Dendritic cell treated with granulocyte-macrophage colony-stimulating factor and Interleukin-4, amounts not matched to agents 40 ng/mL and 50 ng/mL, for 4 days (primary cell): ENCODE measurements around the gene BORCS5.

ENCODE experiments used
- H3K27ac Mint-ChIP-seq: one replicate; pipeline ENCODE4 v1.8.0; 2022; ENCODE audit warnings: mild to moderate bottlenecking, mixed read lengths
- H3K27me3 Mint-ChIP-seq: one replicate; pipeline ENCODE4 v1.8.0; 2022; ENCODE audit warnings: mild to moderate bottlenecking, mixed read lengths
- H3K36me3 Mint-ChIP-seq: one replicate; pipeline ENCODE4 v1.8.0; 2022; ENCODE audit warnings: low read depth, mixed read lengths
- H3K4me1 Mint-ChIP-seq: one replicate; pipeline ENCODE4 v1.8.0; 2022; ENCODE audit warnings: low read depth, mixed read lengths
- H3K4me3 Mint-ChIP-seq: one replicate; pipeline ENCODE4 v1.8.0; 2022; ENCODE audit warnings: mild to moderate bottlenecking, moderate library complexity, mixed read lengths
- H3K9me3 Mint-ChIP-seq: one replicate; pipeline ENCODE4 v1.8.0; 2022; ENCODE audit warnings: mixed read lengths
- intact Hi-C: fragments of 100-400 bp; cut with micrococcal nuclease; formaldehyde crosslinking; loops from one replicate; pipeline ENCODE4 v1.15.0; 2022

Gene BORCS5

DNA sequence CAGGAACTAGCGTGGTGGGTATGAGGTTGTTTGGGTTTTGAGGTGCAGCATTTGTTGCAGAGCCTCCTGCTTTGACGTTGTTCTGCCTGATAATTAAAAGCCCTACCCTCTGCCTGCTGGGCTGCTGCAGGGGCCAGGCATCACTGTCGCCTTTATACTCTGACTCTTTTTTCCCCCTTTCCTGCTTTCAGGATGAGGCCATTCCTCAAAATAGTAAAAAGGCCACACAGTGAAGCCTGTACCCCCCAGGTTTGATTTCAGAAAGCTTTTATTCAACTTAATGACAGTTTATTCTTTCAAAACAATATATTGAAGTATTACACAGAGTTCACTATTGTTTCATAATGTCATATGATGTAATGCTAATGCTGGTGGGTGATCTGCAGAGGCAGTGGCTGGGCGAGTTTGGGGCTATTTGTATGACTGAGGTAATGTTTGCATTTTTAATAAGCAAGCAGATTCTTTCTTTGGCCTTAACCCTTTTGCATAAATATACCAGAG lies 9.1 kb downstream of the BORCS5 start:
- Mint-ChIP-seq H3K4me1 (peaks cover 24% of the 10 kb centered on the region), H3K9me3 (no peaks in the 10 kb centered on the region)

GRCh38 chr12:12366701-12367481 lies 10.0 kb downstream of the BORCS5 start:
- Mint-ChIP-seq H3K27ac (no peak overlapping the region), H3K36me3 (peaks cover 46% of the 10 kb centered on the region), H3K4me1 (peaks cover 17% of the 10 kb centered on the region)

More for the DNA sequence above, 9.1 kb downstream of the BORCS5 start:
- H3K27me3 Mint-ChIP-seq = no peaks in the 10 kb centered on the region
- H3K27ac Mint-ChIP-seq = no peak overlapping the region
- intact Hi-C loops = no loop called here
- H3K4me3 Mint-ChIP-seq = no peak overlapping the region
- H3K36me3 Mint-ChIP-seq = peaks cover 44% of the 10 kb centered on the region

DNA sequence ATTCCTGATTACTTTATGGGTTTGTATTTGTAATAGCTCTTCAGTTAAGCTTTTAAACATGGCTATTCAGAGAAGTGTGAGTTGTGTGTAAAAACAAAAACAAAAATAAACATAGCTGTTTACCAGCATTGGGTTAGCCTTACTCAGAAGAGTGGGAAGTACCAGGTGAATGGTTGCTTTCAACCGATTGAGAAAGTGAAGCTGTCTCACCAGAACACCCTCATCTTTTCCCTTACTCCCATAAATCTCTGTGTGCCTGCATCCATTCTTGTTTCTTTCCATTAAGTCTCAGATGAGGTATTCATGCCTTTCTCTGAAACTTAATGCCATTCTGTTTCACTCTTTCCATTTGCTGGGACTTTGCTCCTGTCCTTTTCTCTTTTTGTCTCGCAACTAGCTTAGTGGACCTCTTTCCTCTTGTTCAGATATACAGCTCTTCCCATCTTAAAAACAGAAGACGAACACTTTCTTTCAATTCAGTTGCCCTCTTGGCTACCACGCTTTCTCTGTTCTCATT lies 10.7 kb downstream of the BORCS5 start:
- intact Hi-C loops = no loop called here
- Mint-ChIP-seq H3K4me1 (peaks cover 18% of the 10 kb centered on the region), H3K9me3 (no peaks in the 10 kb centered on the region), H3K27ac (no peak overlapping the region), H3K4me3 (no peak overlapping the region), H3K27me3 (no peaks in the 10 kb centered on the region), H3K36me3 (peaks cover 49% of the 10 kb centered on the region)

More at GRCh38 chr12:12366701-12367481, 10.0 kb downstream of the BORCS5 start:
- no peak overlapping the region for H3K4me3 Mint-ChIP-seq
- intact Hi-C loops = no loop called here
- no peaks in the 10 kb centered on the region for H3K9me3 Mint-ChIP-seq
- no peaks in the 10 kb centered on the region for H3K27me3 Mint-ChIP-seq

DNA sequence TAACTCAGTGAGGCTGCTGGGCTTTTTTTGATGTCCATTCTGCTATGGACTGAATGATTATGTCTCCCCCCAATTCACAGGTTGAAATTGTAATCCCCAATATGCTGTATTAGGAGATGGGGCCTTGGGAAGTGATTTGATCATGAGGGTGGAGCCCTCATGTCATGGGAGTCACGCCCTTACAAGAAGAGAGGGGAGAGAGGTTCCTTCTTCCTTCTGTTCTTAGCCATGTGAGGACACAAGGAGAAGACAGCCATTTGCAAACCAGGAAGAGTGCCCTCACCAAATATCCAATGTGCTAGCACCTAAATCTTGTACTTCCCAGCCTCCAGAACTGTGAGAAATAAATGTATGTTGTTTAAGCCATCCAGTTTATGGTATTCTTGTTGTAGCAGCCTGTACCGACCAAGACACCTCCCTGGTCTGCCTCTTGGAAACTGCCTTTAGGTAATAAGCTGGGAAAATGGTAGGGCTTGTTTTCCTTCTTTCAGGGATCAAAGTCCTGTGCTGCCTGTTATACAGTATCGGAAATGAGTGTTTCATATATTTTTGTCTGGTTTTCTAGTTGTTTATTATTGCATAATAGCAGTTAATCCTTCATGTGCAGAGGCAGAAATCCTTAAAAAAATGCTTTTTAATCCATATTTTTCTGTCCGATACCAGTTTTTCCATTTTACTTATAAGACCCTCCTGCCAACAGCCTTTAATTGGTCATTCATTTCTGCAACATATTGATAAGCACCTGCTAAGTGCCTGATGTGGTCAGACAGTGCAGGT lies 16.3 kb downstream of the BORCS5 start:
- Mint-ChIP-seq H3K27ac (peak overlapping the region; percentile 46), H3K36me3 (peaks cover 34% of the 10 kb centered on the region), H3K27me3 (no peaks in the 10 kb centered on the region), H3K4me1 (peaks cover 15% of the 10 kb centered on the region), H3K9me3 (no peaks in the 10 kb centered on the region), H3K4me3 (no peak overlapping the region)
- intact Hi-C loops = no loop called here

GRCh38 chr12:12376646-12377448 lies 20.0 kb downstream of the BORCS5 start:
- Mint-ChIP-seq H3K4me1 (peaks cover 36% of the 10 kb centered on the region), H3K4me3 (no peak overlapping the region), H3K27me3 (no peaks in the 10 kb centered on the region), H3K36me3 (peaks cover 16% of the 10 kb centered on the region), H3K9me3 (no peaks in the 10 kb centered on the region), H3K27ac (no peak overlapping the region)
- intact Hi-C loops = loop anchor here (1.0 to 5.0 kb wide), 4 partner anchors 232 to 340 kb away; partner anchors contain the start of gene CDKN1B

DNA sequence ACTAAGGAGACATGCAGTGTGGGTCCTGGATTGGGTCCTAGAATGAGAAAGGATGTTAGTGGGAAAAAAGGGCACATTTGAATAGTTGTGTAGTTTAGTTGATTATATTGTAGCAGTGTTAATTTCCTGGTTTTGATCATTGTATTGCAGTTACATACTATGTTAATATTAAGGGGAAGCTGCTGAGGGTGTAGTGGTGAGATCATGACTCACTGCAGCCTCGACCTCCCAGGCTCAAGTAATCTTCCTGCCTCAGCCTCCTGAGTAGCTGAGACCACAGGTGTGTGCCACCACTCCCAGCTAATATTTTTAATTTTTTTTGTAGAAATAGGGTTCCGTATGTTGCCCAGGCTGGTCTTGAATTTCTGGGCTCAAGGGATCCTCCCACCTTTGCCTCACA lies 21.7 kb downstream of the BORCS5 start:
- Mint-ChIP-seq H3K4me1 (peaks cover 24% of the 10 kb centered on the region), H3K36me3 (peaks cover 22% of the 10 kb centered on the region)
- intact Hi-C loops = loop anchor here (2.0 to 5.0 kb wide), 2 partner anchors 182 to 339 kb away; partner anchors contain the start of gene CDKN1B

DNA sequence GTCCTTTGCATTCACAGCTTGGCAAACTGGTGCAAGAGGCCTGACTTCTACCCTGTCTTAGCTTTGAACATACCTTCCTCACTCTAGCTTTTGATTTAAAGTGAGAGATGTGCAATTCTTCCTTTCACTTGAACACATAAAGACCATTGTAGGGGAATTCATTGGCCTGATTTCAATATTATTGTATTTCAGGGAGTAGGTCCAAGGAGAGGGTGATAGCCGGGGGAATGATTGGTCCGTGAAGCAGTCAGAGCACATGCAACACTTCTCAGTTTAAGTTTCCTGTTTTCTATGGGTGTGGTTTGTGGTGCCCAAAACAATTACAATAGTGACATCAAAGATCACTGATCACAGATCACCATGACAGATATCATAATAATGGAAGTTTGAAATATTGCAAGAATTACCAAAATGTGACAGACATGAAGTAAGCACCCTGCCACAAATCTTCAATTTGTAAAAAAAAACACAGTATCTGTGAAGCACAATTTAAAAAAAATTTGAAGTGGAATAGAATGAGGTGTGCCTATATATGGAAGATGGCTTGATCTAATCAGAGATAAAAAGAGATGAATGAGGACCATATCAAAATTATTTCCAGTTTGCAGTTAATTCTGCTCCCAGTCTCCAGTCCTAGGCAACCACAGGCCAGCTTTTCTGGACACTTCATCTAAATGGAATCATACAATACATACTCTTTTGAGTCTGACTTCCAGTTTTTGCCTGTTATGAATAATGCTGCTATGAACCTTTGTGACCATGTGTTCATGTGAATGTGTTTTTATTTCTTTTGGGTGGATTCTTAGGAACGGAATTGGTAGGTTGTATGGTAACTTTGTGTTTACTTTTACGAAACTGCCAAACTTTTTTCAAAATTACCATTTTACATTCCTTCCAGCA lies 23.2 kb downstream of the BORCS5 start:
- Mint-ChIP-seq H3K36me3 (peaks cover 37% of the 10 kb centered on the region), H3K4me3 (no peak overlapping the region), H3K4me1 (peaks cover 23% of the 10 kb centered on the region)

More for the DNA sequence above, 21.7 kb downstream of the BORCS5 start:
- Mint-ChIP-seq H3K9me3 (no peaks in the 10 kb centered on the region), H3K27me3 (no peaks in the 10 kb centered on the region), H3K4me3 (no peak overlapping the region), H3K27ac (peak overlapping the region; percentile 51)

GRCh38 chr12:12380949-12381593 lies 24.2 kb downstream of the BORCS5 start:
- peaks cover 42% of the 10 kb centered on the region for H3K36me3 Mint-ChIP-seq
- intact Hi-C loops = no loop called here
- H3K4me1 Mint-ChIP-seq = peaks cover 23% of the 10 kb centered on the region
- H3K9me3 Mint-ChIP-seq = no peaks in the 10 kb centered on the region
- no peaks in the 10 kb centered on the region for H3K27me3 Mint-ChIP-seq
- H3K4me3 Mint-ChIP-seq = no peak overlapping the region
- peak overlapping the region; percentile 83 for H3K27ac Mint-ChIP-seq

More for the DNA sequence above, 23.2 kb downstream of the BORCS5 start:
- H3K27ac Mint-ChIP-seq = peak overlapping the region; percentile 83
- no peaks in the 10 kb centered on the region for H3K27me3 Mint-ChIP-seq
- H3K9me3 Mint-ChIP-seq = no peaks in the 10 kb centered on the region
- intact Hi-C loops = loop anchor here (2.0 to 5.0 kb wide), 2 partner anchors 181 to 337 kb away; partner anchors contain the start of gene CDKN1B

DNA sequence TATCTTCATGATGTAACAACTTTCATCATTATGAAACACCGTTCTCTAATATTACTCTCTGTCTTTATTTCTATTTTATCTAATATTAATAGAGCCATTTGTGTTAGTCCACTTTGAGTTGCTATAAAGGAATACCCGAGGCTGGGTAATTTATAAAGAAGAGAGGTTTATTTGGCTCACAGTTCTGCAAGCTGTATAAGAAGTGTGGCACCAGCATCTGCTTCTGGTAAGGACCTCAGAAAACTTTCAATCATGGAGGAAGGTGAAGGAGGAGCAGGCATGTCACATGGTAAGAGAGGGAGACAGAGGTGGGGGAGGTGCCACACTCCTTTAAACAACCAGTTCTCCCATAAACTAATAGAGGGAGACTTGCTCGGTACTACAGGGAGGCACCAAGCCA lies 25.1 kb downstream of the BORCS5 start:
- Mint-ChIP-seq H3K4me1 (peaks cover 23% of the 10 kb centered on the region), H3K9me3 (no peaks in the 10 kb centered on the region), H3K27me3 (no peaks in the 10 kb centered on the region), H3K36me3 (peaks cover 42% of the 10 kb centered on the region), H3K27ac (no peak overlapping the region), H3K4me3 (no peak overlapping the region)
- intact Hi-C loops = no loop called here

- Mint-ChIP-seq H3K36me3 (peaks cover 51% of the 10 kb centered on the region), H3K9me3 (no peaks in the 10 kb centered on the region), H3K4me3 (no peak overlapping the region), H3K4me1 (peaks cover 9% of the 10 kb centered on the region), H3K27me3 (no peaks in the 10 kb centered on the region), H3K27ac (no peak overlapping the region)
- intact Hi-C loops = no loop called here
Measured at GRCh38 chr12:12384571-12385340, 27.9 kb downstream of the BORCS5 start.

GRCh38 chr12:12387501-12387900 lies 30.6 kb downstream of the BORCS5 start:
- intact Hi-C loops = no loop called here
- peaks cover 42% of the 10 kb centered on the region for H3K36me3 Mint-ChIP-seq
- no peaks in the 10 kb centered on the region for H3K27me3 Mint-ChIP-seq
- no peaks in the 10 kb centered on the region for H3K9me3 Mint-ChIP-seq
- no peak overlapping the region for H3K4me3 Mint-ChIP-seq
- H3K27ac Mint-ChIP-seq = no peak overlapping the region
- H3K4me1 Mint-ChIP-seq = no peaks in the 10 kb centered on the region

DNA sequence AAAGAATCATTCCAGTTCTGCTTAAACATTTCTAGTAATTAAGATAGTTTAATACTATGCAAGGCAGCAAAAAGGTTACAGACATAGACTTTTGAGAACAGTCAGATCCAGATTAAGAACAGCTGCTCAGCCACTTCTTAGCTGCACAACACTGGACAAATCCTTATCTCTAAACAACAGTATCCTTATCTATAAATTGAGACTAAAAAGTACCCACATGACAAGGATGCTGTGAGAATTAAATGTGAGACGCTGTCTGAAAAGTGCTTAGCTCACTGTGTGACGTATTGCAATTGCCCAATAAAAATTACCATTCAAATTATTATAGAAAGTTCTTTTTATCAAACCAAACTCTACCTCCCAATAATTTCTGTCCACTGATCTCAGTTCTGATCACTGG lies 35.5 kb downstream of the BORCS5 start:
- no peak overlapping the region for H3K27ac Mint-ChIP-seq
- H3K4me1 Mint-ChIP-seq = no peaks in the 10 kb centered on the region
- no peak overlapping the region for H3K4me3 Mint-ChIP-seq

More for the DNA sequence above, 35.5 kb downstream of the BORCS5 start:
- no peaks in the 10 kb centered on the region for H3K9me3 Mint-ChIP-seq
- peaks cover 29% of the 10 kb centered on the region for H3K36me3 Mint-ChIP-seq
- H3K27me3 Mint-ChIP-seq = no peaks in the 10 kb centered on the region
- intact Hi-C loops = no loop called here
